Panc1 (cell line): ENCODE data around the gene SUGCT. TPM values are rescaled to one million over a fixed set of nuclear protein-coding genes. Genes with fewer than 3 reads are reported as not detected.
"Not testable (repeated sequence)": the region's sequence is repeated elsewhere in the genome, so short reads cannot be mapped to it uniquely, and the experiment has no call there.

Source experiments
- ATAC-seq: fragments of 200-7000 bp; cut with Tn5 transposase; 2 replicates; pipeline ENCODE4 v1.9.1; 2020; ENCODE audit warnings: mild to moderate bottlenecking, moderate library complexity
- BruUV-seq: library from RNA; stranded (reverse); fragments of 400-500 nt; replicated peaks from 2 replicates; lab custom pipeline; 2021; lab: Mats Ljungman, UMichigan
- CTCF ChIA-PET: fragments of 300-600 bp; sonication (Branson Sonifier 250); formaldehyde crosslinking; loops from one replicate; lab custom pipeline; 2022; ENCODE audit warnings: antibody characterized with exemption; lab: Charles Lee
- POLR2A ChIA-PET: fragments of 300-600 bp; sonication (Branson Sonifier 250); formaldehyde crosslinking; loops from one replicate; lab custom pipeline; 2022; ENCODE audit warnings: antibody characterized with exemption; lab: Charles Lee
- DNase-seq: peaks from one replicate; pipeline ENCODE4 v3.0.0-alpha.2; 2010; ENCODE audit warnings: low read depth, low spot score
- H3K27ac ChIP-seq: 2 replicates; pipeline ENCODE4 v1.5.1; 2011; ENCODE audit warnings: mild to moderate bottlenecking, low read length, inconsistent platforms
- H3K27me3 ChIP-seq: fragments of 200-500 bp; sonication (Bioruptor generic); 2 replicates; pipeline ENCODE4 v1.6.0; 2014; ENCODE audit warnings: low read length, inconsistent platforms; ENCODE audit not compliant: control insufficient read depth, insufficient read depth
- H3K36me3 ChIP-seq: fragments of 200-500 bp; sonication (Bioruptor generic); 2 replicates; pipeline ENCODE4 v1.5.1; 2014; ENCODE audit warnings: inconsistent platforms, mild to moderate bottlenecking, low read length, moderate library complexity; ENCODE audit not compliant: control insufficient read depth, insufficient read depth
- H3K4me1 ChIP-seq: 2 replicates; pipeline ENCODE4 v1.5.1; 2011; ENCODE audit warnings: inconsistent platforms, mild to moderate bottlenecking, low read length, moderate library complexity; ENCODE audit not compliant: control insufficient read depth, insufficient read depth
- H3K4me3 ChIP-seq, 2 experiments: 2 replicates each; pipeline ENCODE4 v1.5.1; 2011 to 2012; ENCODE audit warnings: low read depth in 2 of 2, low read length in 2 of 2, mild to moderate bottlenecking in 2 of 2, inconsistent platforms in 1 of 2, moderate library complexity in 1 of 2
- H3K9me3 ChIP-seq: fragments of 200-500 bp; sonication (Bioruptor generic); 2 replicates; pipeline ENCODE4 v1.5.1; 2014; ENCODE audit warnings: low read depth, mild to moderate bottlenecking, inconsistent platforms, low read length, moderate library complexity; ENCODE audit not compliant: control insufficient read depth, insufficient read depth
- POLR2AphosphoS5 ChIP-seq: IDR thresholded peaks from 2 replicates; pipeline ENCODE4 v1.6.1; 2012; ENCODE audit warnings: mild to moderate bottlenecking, low read depth, low read length, moderate library complexity
- REST ChIP-seq, 2 experiments: IDR thresholded peaks; 2 replicates each; pipeline ENCODE4 v1.6.1; 2011 to 2012; ENCODE audit warnings: low read depth in 2 of 2, control low read depth in 1 of 2, low read length in 1 of 2, mild to moderate bottlenecking in 1 of 2, moderate library complexity in 1 of 2; ENCODE audit not compliant: insufficient read depth in 1 of 2
- SIN3A ChIP-seq: IDR thresholded peaks from 2 replicates; pipeline ENCODE4 v1.6.1; 2012; ENCODE audit warnings: low read depth, mild to moderate bottlenecking, low read length, moderate library complexity, borderline replicate concordance; ENCODE audit not compliant: insufficient read depth
- TCF7L2 ChIP-seq: IDR thresholded peaks from 2 replicates; pipeline ENCODE4 v1.6.1; 2011; ENCODE audit warnings: mild to moderate bottlenecking, low read depth, low read length, inconsistent platforms
- in situ Hi-C: cut with HindIII; loops from 2 replicates; pipeline ENCODE4 v1.10.0; 2016; ENCODE audit warnings: low sequenced_read_pairs, low pct_unique_long_range_greater_than_20kb
- intact Hi-C: fragments of 100-400 bp; cut with micrococcal nuclease; formaldehyde crosslinking; loops from one replicate; pipeline ENCODE4 v1.10.0; 2022; ENCODE audit not compliant: unreplicated experiment
- total RNA-seq: library from RNA; stranded (reverse); gene quantifications from one replicate; pipeline ENCODE4 v1.2.1, GENCODE V29; 2021; ENCODE audit not compliant: unreplicated experiment
- TF ChIP-seq, protein P1 (sequence below): fragments of 450-650 bp; IDR thresholded peaks from 2 replicates; pipeline ENCODE4 v1.5.1; 2017; ENCODE audit warnings: mild to moderate bottlenecking

Gene SUGCT
- total RNA-seq, 1 experiment from 2014 or later = 3.1 TPM

GRCh38 chr7:40165216-40165615, 30.4 kb downstream of the SUGCT start:
- Histone ChIP-seq H3K4me1 (no peaks in the 10 kb centered on the region), H3K9me3 (no peaks in the 10 kb centered on the region), H3K4me3 (no peak overlapping the region), H3K36me3 (no peaks in the 10 kb centered on the region), H3K27me3 (no peaks in the 10 kb centered on the region), H3K27ac (no peak overlapping the region)
- intact Hi-C loops = no loop called here
- no TSS peak for BruUV-seq
- DNase-seq (no peak), ATAC-seq (no peak)
- TF ChIP-seq SIN3A = no peak
- TF ChIP-seq REST (IDR thresholded peaks at IDR 0.05; ENCODE audit: insufficient read depth in 1 of 2, low read depth in 2 of 2, low read length in 1 of 2) = no peak
- TF ChIP-seq POLR2AphosphoS5 = no peak
- TF ChIP-seq, protein P1, sequence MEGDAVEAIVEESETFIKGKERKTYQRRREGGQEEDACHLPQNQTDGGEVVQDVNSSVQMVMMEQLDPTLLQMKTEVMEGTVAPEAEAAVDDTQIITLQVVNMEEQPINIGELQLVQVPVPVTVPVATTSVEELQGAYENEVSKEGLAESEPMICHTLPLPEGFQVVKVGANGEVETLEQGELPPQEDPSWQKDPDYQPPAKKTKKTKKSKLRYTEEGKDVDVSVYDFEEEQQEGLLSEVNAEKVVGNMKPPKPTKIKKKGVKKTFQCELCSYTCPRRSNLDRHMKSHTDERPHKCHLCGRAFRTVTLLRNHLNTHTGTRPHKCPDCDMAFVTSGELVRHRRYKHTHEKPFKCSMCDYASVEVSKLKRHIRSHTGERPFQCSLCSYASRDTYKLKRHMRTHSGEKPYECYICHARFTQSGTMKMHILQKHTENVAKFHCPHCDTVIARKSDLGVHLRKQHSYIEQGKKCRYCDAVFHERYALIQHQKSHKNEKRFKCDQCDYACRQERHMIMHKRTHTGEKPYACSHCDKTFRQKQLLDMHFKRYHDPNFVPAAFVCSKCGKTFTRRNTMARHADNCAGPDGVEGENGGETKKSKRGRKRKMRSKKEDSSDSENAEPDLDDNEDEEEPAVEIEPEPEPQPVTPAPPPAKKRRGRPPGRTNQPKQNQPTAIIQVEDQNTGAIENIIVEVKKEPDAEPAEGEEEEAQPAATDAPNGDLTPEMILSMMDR = no peak
- CTCF ChIA-PET = no interaction called here
- in situ Hi-C loops = no loop called here
- POLR2A ChIA-PET = no interaction called here

DNA sequence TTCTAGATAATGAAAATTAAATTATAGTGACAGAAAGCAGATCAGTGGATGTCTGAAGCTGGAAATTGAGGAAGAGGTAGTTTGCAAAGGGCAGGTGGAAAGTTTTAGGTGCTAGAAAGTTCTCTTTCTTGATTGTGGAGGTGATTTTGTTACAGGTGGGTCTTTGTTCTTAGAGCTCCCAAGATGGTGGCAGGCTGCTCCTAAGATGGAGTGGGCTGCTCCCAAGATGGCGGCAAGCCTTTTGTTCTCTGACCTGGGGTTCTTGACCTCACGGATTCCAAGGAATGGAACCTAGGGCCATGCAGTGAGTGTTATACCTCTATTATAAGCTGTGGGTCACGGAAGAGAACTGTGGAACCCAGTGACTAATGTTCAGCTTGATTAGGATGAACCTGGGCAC, 32.5 kb downstream of the SUGCT start:
- Histone ChIP-seq H3K27ac (no peak overlapping the region), H3K4me1 (no peaks in the 10 kb centered on the region), H3K9me3 (no peaks in the 10 kb centered on the region), H3K4me3 (no peak overlapping the region), H3K36me3 (no peaks in the 10 kb centered on the region), H3K27me3 (no peaks in the 10 kb centered on the region)
- ATAC-seq (no peak), DNase-seq (no peak)
- intact Hi-C loops = no loop called here
- BruUV-seq = no TSS peak
- in situ Hi-C loops = no loop called here
- ChIA-PET CTCF (no interaction called here), POLR2A (no interaction called here)
- no peak for TF ChIP-seq TCF7L2
- no peak for TF ChIP-seq SIN3A
- no peak for TF ChIP-seq REST (IDR thresholded peaks at IDR 0.05; ENCODE audit: insufficient read depth in 1 of 2, low read depth in 2 of 2, low read length in 1 of 2)
- TF ChIP-seq, protein P1 = no peak
- TF ChIP-seq POLR2AphosphoS5 = no peak

DNA sequence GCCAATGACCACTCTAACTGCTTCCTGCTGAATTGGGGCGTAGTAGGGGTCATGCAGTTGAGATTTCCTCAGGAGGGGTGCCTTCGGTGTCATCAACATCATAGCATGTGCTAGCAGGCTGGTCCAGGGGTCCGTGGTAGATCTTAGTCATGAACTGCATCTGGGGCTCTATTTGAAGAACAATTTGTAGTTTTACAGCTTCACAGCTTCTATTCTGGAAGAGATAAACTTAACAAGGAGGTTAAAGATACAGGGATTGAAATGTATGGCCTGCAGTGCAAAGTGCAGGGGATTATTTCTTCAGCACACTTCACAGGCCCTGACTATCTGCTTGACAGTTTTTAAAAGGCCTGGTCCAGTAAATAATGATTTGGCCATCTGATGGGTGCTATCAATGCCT, 33.5 kb downstream of the SUGCT start:
- H3K4me3 ChIP-seq, H3K27me3 ChIP-seq, H3K27ac ChIP-seq, DNase-seq, H3K36me3 ChIP-seq, intact Hi-C loops, ATAC-seq, CTCF ChIA-PET, H3K9me3 ChIP-seq, POLR2A ChIA-PET, BruUV-seq, in situ Hi-C loops, H3K4me1 ChIP-seq: not testable (repeated sequence)

DNA sequence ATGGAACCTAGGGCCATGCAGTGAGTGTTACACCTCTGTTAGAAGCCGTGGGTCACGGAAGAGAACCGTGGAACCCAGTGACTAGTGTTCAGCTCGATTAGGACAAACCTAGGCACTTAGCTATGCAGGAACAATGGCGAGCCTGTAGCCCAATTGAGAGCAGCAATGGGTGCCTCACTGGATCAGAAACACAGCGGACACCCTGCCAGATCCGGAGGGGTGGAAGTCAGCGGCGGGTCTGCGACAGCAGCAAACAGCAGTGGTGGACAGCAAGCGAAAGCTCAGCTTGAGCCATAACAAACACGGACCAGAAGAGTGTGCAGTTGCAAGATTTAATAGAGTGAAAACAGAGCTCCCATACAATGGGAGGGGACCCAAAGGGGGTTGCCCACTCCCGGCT, 38.3 kb downstream of the SUGCT start:
- POLR2A ChIA-PET, H3K36me3 ChIP-seq, ATAC-seq, CTCF ChIA-PET, H3K27ac ChIP-seq, H3K27me3 ChIP-seq, H3K4me3 ChIP-seq, DNase-seq, intact Hi-C loops, BruUV-seq, H3K4me1 ChIP-seq, in situ Hi-C loops, H3K9me3 ChIP-seq: not testable (repeated sequence)
